ENCODE results near the gene KDM8.

The KDM8 gene

GRCh38 chr16:27230562-27231001 lies 27.3 kb downstream of the KDM8 start:
- DNase-seq (ENCODE audit: low read depth in 3 of 3): peak in 2 of 3 experiments; percentile 44 to 63

- DNase-seq (ENCODE audit: low read depth in 3 of 3): no peak
Measured at GRCh38 chr16:27231692-27232060, 28.4 kb downstream of the KDM8 start.

- peak in 1 of 3 experiments; percentile 61 for DNase-seq (ENCODE audit: low read depth in 3 of 3)
Measured at GRCh38 chr16:27232061-27232900, 29.0 kb downstream of the KDM8 start.

- no peak for DNase-seq (ENCODE audit: low read depth in 3 of 3)
Measured at GRCh38 chr16:27232901-27233625, 29.7 kb downstream of the KDM8 start.

- no peak for DNase-seq (ENCODE audit: low read depth in 3 of 3)
Measured at GRCh38 chr16:27233731-27234130, 30.4 kb downstream of the KDM8 start.

GRCh38 chr16:27234171-27234570 lies 30.8 kb downstream of the KDM8 start:
- no peak for DNase-seq (ENCODE audit: low read depth in 3 of 3)

GRCh38 chr16:27234603-27235002 lies 31.3 kb downstream of the KDM8 start:
- DNase-seq (ENCODE audit: low read depth in 3 of 3): no peak

GRCh38 chr16:27235055-27235937 lies 32.0 kb downstream of the KDM8 start:
- DNase-seq (ENCODE audit: low read depth in 3 of 3): peak; percentile 52 to 79 (median 60)

GRCh38 chr16:27235938-27236245 lies 32.6 kb downstream of the KDM8 start:
- no peak for DNase-seq (ENCODE audit: low read depth in 3 of 3)

GRCh38 chr16:27236635-27237218 lies 33.4 kb downstream of the KDM8 start:
- DNase-seq (ENCODE audit: low read depth in 3 of 3): no peak

GRCh38 chr16:27237219-27238015 lies 34.1 kb downstream of the KDM8 start:
- DNase-seq (ENCODE audit: low read depth in 3 of 3): peak; percentile 62 to 79 (median 75)

- peak in 1 of 3 experiments; percentile 42 for DNase-seq (ENCODE audit: low read depth in 3 of 3)
Measured at GRCh38 chr16:27238016-27238587, 34.8 kb downstream of the KDM8 start.

GRCh38 chr16:27238591-27238990 lies 35.3 kb downstream of the KDM8 start:
- no peak for DNase-seq (ENCODE audit: low read depth in 3 of 3)

GRCh38 chr16:27239026-27239425 lies 35.7 kb downstream of the KDM8 start:
- no peak for DNase-seq (ENCODE audit: low read depth in 3 of 3)

GRCh38 chr16:27239906-27240655 lies 36.8 kb downstream of the KDM8 start:
- DNase-seq (ENCODE audit: low read depth in 3 of 3): no peak

- no peak for DNase-seq (ENCODE audit: low read depth in 3 of 3)
Measured at GRCh38 chr16:27240948-27241531, 37.7 kb downstream of the KDM8 start.

- DNase-seq (ENCODE audit: low read depth in 3 of 3): no peak
Measured at GRCh38 chr16:27241658-27242057, 38.3 kb downstream of the KDM8 start.

GRCh38 chr16:27242398-27242797 lies 39.1 kb downstream of the KDM8 start:
- no peak for DNase-seq (ENCODE audit: low read depth in 3 of 3)

GRCh38 chr16:27242868-27243590 lies 39.7 kb downstream of the KDM8 start:
- DNase-seq (ENCODE audit: low read depth in 3 of 3): no peak
